Right ventricle myocardium superior (tissue), 1 donor: ENCODE results near the gene C4B. TPM values are rescaled to one million over a fixed set of nuclear protein-coding genes. Genes with fewer than 3 reads are reported as not detected.
"Not testable (repeated sequence)": the region's sequence is repeated elsewhere in the genome, so short reads cannot be mapped to it uniquely, and the experiment has no call there.

Experiments
- ATAC-seq: fragments of 200-7000 bp; cut with Tn5 transposase; one replicate; pipeline ENCODE4 v1.9.1; 2020; ENCODE audit warnings: mild to moderate bottlenecking; ENCODE audit not compliant: poor library complexity
- DNase-seq: peaks from one replicate; pipeline ENCODE4 v3.0.0-alpha.2; 2020
- intact Hi-C: fragments of 100-400 bp; cut with DNase I; formaldehyde crosslinking; loops from one replicate; pipeline ENCODE4 v1.11.2; 2022
- total RNA-seq: library from RNA; stranded (reverse); fragmentation: NEBNext Ultra II Directional; extraction: Animal tissue kit (Norgen Biotek cat#: 25700); gene quantifications from one replicate; pipeline ENCODE4 v1.2.1, GENCODE V29; 2021
- donor health status: DM: no; HTN: yes; CAD: no; lungs with severe emphysema.

C4B gene
- total RNA-seq, 1 donor from 2014 or later, result 58.3 TPM

DNA sequence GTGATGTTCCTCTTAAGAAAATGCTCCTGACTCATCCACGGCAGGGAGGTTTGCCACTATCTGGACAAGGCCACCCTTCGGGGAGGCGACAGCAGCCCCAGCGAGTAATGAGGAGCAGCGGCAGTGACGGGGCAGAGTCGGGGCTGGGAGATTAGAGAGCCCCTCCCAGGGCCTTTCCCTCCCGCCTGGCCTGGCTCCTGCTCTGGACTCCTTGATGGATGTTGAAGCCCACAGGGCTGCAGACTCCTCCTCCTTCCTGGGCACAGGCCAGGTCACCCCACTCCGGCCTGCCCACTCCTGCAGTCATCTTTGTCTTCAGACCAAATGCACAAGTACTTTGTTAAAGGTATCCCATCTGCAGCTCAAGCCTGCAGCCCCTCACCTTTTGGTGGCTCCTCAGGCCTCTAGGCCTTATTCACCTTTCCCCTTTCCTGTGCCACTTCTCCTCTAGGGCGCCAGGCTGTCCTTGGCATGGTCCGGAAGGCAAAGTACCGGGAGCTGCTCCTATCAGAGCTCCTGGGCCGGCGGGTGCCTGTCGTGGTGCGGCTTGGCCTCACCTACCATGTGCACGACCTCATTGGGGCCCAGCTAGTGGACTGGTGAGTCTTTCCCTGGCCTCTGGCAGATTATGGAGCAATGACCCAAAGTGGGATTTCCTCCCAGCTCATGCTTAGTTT lies 1.5 kb upstream of the C4B start:
- intact Hi-C loops, ATAC-seq: not testable (repeated sequence)
- peak; percentile 47 for DNase-seq

DNA sequence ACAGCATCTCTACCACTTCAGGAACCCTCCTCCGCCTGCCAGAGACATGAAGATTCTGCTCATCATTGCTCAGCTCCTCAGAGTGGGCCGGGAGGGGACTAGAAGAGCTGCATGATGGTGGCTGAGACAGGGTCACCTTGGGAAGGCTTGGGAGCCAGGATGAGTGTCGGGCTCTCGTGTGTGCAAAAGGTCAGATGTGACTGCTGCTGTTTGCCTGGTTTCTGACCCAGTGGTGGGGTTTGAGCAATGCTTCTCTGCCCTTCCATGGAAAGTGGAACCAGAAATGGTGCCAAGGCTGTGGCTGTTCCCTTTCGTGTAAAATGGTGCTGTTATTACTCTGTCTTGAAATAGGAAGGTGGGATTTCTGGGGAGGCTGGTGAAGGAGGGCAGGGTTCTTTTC lies 857 bp upstream of the C4B start:
- intact Hi-C loops, ATAC-seq, DNase-seq: not testable (repeated sequence)

DNA sequence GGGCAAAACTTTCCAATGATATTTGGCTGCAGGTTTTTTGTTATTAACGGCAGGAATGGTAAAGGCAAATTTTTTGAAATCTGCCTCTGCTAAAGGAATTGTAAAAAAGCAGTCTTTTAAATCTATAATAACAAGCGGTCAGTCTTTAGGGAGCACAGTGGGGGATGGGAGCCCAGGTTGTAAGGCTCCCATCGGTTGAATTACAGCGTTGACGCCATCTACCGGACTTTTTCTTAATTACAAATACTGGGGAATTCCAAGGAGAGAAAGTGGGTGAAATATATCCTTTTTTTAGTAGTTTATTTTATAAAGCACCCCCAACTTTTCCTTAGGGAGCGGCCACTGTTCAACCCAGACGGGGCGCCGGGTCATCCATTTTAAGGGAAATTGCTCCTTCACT lies 7.5 kb downstream of the C4B start:
- intact Hi-C loops, DNase-seq: not testable (repeated sequence)
- ATAC-seq, result peak; percentile 38

DNA sequence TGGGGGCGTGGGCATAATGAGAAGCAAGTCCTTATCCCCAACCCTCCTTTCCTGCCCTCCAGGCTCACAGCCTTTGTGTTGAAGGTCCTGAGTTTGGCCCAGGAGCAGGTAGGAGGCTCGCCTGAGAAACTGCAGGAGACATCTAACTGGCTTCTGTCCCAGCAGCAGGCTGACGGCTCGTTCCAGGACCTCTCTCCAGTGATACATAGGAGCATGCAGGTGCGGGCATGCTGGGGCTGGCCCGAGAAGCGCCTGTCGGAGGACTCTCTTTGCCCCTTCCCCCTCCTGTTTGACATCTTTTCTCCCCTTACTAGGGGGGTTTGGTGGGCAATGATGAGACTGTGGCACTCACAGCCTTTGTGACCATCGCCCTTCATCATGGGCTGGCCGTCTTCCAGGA lies 14.0 kb downstream of the C4B start:
- ATAC-seq, DNase-seq, intact Hi-C loops: not testable (repeated sequence)

DNA sequence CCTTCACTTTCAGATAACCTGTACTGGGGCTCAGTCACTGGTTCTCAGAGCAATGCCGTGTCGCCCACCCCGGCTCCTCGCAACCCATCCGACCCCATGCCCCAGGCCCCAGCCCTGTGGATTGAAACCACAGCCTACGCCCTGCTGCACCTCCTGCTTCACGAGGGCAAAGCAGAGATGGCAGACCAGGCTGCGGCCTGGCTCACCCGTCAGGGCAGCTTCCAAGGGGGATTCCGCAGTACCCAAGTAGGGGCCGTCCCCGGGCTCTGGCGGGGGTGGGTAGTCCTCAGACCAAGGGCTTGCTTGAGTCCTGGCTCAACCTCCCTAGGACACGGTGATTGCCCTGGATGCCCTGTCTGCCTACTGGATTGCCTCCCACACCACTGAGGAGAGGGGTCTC lies 15.0 kb downstream of the C4B start:
- ATAC-seq, intact Hi-C loops, DNase-seq: not testable (repeated sequence)

DNA sequence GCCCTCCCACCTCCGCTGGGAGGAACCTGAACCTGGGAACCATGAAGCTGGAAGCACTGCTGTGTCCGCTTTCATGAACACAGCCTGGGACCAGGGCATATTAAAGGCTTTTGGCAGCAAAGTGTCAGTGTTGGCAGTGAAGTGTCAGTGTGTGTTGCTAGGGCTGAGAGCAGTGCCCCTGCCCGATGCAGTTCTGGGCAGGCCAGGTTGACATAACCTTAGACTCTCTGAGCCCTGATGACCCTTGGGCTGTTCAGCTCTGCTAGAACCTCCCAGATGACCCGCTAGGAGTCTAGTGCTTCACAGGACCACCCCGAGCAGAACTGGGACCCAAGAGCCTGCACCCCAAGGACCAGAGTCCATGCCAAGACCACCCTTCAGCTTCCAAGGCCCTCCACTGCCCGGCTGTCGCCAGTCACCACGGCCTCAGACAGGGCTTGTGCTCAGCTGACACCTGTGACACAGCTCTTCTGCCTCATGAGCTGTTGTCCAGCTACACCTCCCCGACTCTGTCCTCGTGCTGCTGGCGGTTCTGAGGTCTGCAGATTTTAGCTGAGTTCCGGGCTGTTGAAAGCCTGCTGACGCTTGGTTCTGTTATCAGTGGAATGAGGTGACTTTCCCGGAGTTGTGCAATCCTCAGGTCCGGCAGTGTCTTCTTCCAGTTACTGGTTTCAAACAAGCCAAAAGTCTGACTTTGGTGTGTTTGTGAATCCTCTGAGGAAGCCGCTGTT lies 20.9 kb downstream of the C4B start:
- ATAC-seq, result peak; percentile 52
- intact Hi-C loops, DNase-seq: not testable (repeated sequence)

DNA sequence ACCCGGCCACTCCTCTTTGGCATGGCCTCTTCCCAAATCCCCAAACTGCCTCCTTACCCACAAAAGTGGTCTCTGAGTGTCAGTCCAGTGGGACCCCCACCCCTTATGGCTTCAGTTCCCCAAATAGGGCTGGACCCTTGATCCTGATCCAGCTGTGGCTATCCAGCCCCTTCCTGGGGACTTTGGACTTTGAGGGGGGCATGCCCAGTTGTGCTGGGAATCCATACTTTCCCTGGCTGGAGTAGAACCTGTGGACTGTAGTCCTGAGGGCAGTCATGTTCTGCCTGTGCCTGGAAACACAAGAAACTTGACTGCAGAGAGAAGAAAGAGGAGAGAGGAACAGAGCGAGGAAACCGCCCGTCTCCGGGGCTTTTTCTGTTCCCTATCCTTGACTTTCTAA lies 22.5 kb downstream of the C4B start:
- DNase-seq, intact Hi-C loops, ATAC-seq: not testable (repeated sequence)

DNA sequence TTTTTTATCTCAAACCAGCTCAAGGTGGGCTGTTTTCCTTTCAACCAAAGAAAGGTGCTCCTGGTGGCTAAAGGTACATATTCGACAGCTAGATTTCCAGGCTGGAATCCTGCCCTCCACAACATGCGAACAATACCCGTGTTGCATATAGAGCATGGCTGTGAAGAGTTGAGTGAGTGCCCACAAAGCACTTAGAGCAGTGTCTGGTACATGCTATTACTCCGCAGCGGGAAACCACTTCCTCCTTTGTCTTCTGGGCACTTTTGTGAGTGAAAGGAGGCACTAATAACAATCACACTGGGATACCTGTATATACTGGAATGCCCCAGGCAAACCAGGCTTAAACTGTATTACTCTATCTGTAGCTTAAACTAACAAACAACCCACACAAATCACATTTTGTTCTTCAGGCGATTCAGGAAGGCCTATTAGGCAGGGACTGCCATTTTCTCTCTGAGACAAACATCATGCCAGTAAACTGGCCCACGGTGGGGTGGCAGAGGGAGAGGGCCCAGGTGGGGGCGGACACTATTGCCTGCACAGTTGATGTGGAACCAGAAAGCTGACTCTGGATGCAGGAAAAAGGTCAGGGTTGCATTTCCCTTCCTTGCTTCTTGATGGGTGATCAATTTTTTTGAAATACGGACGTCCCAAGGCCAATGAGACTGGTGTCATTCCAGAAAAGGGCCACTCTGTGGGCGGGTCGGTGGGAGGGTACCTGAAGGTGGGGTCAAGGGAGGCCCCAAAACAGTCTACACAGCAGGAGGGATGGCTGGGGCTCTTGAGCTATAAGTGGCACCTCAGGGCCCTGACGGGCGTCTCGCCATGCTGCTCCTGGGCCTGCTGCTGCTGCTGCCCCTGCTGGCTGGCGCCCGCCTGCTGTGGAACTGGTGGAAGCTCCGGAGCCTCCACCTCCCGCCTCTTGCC lies 23.3 kb downstream of the C4B start, which contains the start of gene CYP21A2:
Gene CYP21A2 (plus strand): TSS at position 818 of the 927 bp plus-strand sequence. CDS start 8 bp downstream, at position 826.
- intact Hi-C loops, DNase-seq, ATAC-seq: not testable (repeated sequence)

DNA sequence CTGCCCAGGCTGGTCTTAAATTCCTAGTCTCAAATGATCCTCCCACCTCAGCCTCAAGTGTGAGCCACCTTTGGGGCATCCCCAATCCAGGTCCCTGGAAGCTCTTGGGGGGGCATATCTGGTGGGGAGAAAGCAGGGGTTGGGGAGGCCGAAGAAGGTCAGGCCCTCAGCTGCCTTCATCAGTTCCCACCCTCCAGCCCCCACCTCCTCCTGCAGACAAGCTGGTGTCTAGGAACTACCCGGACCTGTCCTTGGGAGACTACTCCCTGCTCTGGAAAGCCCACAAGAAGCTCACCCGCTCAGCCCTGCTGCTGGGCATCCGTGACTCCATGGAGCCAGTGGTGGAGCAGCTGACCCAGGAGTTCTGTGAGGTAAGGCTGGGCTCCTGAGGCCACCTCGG lies 24.3 kb downstream of the C4B start:
- ATAC-seq, DNase-seq, intact Hi-C loops: not testable (repeated sequence)

DNA sequence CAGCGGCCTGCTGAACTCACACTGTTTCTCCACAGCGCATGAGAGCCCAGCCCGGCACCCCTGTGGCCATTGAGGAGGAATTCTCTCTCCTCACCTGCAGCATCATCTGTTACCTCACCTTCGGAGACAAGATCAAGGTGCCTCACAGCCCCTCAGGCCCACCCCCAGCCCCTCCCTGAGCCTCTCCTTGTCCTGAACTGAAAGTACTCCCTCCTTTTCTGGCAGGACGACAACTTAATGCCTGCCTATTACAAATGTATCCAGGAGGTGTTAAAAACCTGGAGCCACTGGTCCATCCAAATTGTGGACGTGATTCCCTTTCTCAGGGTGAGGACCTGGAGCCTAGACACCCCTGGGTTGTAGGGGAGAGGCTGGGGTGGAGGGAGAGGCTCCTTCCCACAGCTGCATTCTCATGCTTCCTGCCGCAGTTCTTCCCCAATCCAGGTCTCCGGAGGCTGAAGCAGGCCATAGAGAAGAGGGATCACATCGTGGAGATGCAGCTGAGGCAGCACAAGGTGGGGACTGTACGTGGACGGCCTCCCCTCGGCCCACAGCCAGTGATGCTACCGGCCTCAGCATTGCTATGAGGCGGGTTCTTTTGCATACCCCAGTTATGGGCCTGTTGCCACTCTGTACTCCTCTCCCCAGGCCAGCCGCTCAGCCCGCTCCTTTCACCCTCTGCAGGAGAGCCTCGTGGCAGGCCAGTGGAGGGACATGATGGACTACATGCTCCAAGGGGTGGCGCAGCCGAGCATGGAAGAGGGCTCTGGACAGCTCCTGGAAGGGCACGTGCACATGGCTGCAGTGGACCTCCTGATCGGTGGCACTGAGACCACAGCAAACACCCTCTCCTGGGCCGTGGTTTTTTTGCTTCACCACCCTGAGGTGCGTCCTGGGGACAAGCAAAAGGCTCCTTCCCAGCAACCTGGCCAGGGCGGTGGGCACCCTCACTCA lies 25.0 kb downstream of the C4B start:
- peak; percentile 26 for DNase-seq
- intact Hi-C loops, result not testable (repeated sequence)

DNA sequence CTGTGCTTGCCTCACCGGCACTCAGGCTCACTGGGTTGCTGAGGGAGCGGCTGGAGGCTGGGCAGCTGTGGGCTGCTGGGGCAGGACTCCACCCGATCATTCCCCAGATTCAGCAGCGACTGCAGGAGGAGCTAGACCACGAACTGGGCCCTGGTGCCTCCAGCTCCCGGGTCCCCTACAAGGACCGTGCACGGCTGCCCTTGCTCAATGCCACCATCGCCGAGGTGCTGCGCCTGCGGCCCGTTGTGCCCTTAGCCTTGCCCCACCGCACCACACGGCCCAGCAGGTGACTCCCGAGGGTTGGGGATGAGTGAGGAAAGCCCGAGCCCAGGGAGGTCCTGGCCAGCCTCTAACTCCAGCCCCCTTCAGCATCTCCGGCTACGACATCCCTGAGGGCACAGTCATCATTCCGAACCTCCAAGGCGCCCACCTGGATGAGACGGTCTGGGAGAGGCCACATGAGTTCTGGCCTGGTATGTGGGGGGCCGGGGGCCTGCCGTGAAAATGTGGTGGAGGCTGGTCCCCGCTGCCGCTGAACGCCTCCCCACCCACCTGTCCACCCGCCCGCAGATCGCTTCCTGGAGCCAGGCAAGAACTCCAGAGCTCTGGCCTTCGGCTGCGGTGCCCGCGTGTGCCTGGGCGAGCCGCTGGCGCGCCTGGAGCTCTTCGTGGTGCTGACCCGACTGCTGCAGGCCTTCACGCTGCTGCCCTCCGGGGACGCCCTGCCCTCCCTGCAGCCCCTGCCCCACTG lies 25.9 kb downstream of the C4B start:
- ATAC-seq, intact Hi-C loops: not testable (repeated sequence)
- DNase-seq, result peak; percentile 32

More for the DNA sequence above, 25.0 kb downstream of the C4B start:
- ATAC-seq, result not testable (repeated sequence)

DNA sequence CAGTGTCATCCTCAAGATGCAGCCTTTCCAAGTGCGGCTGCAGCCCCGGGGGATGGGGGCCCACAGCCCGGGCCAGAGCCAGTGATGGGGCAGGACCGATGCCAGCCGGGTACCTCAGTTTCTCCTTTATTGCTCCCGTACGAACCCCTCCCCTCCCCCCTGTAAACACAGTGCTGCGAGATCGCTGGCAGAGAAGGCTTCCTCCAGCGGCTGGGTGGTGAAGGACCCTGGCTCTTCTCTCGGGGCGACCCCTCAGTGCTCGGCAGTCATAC lies 26.4 kb downstream of the C4B start:
- DNase-seq, ATAC-seq, intact Hi-C loops: not testable (repeated sequence)

DNA sequence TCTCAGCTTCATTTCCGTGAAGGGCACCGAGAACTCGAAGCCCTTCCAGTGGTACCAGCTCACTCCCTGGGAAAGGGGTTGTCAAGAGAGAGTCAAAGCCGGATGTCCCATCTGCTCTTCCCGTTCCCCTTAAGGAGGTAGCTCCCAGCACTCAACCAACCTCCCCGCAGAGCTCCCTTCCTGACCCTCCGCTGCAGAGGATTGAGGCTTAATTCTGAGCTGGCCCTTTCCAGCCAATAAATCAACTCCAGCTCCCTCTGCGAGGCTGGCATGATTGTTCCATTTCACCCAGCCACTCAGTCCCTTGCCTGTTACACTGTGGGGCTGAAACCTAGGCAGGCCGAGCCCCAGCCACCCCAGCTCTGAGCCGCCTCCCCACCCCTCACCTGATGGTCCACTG lies 26.8 kb downstream of the C4B start:
- DNase-seq, intact Hi-C loops, ATAC-seq: not testable (repeated sequence)

DNA sequence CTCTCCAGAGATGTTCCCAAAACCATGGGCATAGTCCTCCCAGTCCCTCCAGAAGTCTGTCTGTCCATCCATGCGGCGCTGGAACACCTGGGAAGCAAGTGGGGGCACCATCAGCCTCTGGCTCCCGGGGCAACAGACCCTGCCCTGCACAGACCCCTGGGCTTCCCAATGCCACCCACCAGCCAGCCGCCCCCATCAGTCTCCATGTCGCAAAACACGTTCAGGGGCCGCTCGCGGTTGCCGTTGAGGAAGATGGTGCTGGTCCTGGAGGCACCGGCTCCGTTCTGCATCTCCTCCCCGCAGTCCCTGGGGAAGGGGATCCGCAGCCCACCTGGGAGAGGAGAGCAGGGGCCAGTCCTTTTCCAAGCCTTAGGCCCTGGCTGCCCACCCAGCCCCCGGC lies 27.7 kb downstream of the C4B start:
- DNase-seq, result peak; percentile 23
- intact Hi-C loops, ATAC-seq: not testable (repeated sequence)

DNA sequence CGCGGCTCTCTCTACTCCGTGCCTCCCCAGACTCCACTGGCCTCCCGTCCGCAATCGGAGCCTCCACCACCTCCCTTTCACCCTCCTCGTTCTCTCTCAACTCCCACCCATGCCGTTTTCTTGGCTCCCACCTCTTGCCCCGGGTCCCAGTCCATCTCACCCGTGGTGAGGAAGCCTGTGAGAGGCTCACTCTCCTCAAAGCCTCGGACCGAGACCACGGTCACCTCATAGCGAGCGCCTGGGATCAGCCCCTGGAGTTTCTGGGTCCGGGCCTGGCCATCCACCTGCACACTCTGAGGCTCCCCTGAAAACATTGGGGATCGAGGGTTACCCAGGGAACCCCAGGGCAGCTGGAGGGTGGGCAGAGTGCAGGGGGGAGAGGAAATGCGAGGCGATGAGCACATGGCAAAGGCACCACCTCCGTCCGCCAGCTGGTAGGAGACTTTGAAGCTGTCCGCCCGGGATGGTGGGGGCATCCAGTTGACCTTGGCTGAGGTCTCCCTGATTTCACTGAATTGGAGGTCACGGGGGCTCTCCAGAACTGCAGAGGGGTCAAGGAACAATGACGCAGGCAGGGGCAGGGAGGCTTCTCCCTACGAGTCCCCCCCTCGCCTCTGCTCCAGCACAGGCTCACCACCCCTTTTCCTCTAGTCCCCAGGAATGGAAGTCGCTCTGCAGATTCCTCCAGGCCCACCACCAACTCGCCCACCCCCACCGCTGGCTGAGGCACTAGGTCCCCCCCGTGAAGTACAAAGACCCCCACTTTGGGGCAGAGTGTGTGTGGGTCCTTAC lies 29.2 kb downstream of the C4B start:
- intact Hi-C loops, ATAC-seq, DNase-seq: not testable (repeated sequence)

DNA sequence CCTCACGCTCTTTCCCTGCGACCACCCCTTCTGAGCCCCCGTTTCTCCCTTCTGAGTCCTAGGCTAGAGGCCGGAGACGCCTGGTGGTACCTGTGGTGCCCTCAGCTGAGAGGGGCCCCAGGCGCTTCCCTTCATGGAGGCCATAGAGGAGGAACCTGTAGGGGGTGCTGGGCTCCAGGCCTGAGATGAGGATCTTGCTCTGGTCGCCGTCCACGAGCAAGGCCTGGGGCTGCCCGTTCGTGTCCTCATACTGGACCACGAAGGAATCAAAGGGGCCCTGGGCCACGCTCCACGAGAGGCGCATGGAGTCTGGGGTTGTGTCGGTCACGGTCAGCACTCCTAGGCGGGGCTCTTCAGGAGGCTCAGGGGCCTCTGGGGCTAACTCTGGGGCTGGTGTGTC lies 30.3 kb downstream of the C4B start:
- intact Hi-C loops, ATAC-seq: not testable (repeated sequence)
- DNase-seq, result peak; percentile 33
